NCI-H1417 treated with DMSO at 0.1 percent for 48 hours (cell line): Measurements from ENCODE around the gene PACSIN1.
"Not testable (repeated sequence)": the region's sequence is repeated elsewhere in the genome, so short reads cannot be mapped to it uniquely, and the experiment has no call there.

Experiments used
- DNase-seq: peaks from one replicate; lab custom pipeline; 2025; lab: John Stamatoyannopoulos, UW

Gene PACSIN1

GRCh38 chr6:34485321-34486060 lies 19.6 kb downstream of the PACSIN1 start:
- DNase-seq: no peak

GRCh38 chr6:34486106-34486740 lies 20.3 kb downstream of the PACSIN1 start:
- no peak for DNase-seq

GRCh38 chr6:34486886-34487285 lies 21.0 kb downstream of the PACSIN1 start:
- DNase-seq: not testable (repeated sequence)

- DNase-seq: no peak
Measured at GRCh38 chr6:34487536-34487935, 21.7 kb downstream of the PACSIN1 start.

GRCh38 chr6:34489207-34489805 lies 23.4 kb downstream of the PACSIN1 start:
- DNase-seq: no peak

- DNase-seq: no peak
Measured at GRCh38 chr6:34490390-34491090, 24.7 kb downstream of the PACSIN1 start.

- DNase-seq: no peak
Measured at GRCh38 chr6:34491091-34491430, 25.2 kb downstream of the PACSIN1 start.

GRCh38 chr6:34493344-34493743 lies 27.5 kb downstream of the PACSIN1 start:
- DNase-seq: no peak

- no peak for DNase-seq
Measured at GRCh38 chr6:34494973-34495372, 29.1 kb downstream of the PACSIN1 start.

- peak; percentile 88 for DNase-seq
Measured at GRCh38 chr6:34496103-34496685, 30.3 kb downstream of the PACSIN1 start.

GRCh38 chr6:34497411-34497810 lies 31.5 kb downstream of the PACSIN1 start:
- no peak for DNase-seq

GRCh38 chr6:34506718-34507117 lies 40.8 kb downstream of the PACSIN1 start:
- no peak for DNase-seq

GRCh38 chr6:34508425-34508824 lies 42.5 kb downstream of the PACSIN1 start:
- DNase-seq: no peak

GRCh38 chr6:34509782-34510181 lies 43.9 kb downstream of the PACSIN1 start:
- DNase-seq: no peak

- no peak for DNase-seq
Measured at GRCh38 chr6:34510299-34510698, 44.4 kb downstream of the PACSIN1 start.

GRCh38 chr6:34511214-34511914 lies 45.5 kb downstream of the PACSIN1 start:
- DNase-seq: no peak

GRCh38 chr6:34511915-34512737 lies 46.2 kb downstream of the PACSIN1 start:
- no peak for DNase-seq

GRCh38 chr6:34512738-34513115 lies 46.9 kb downstream of the PACSIN1 start:
- no peak for DNase-seq

- no peak for DNase-seq
Measured at GRCh38 chr6:34513646-34514045, 47.8 kb downstream of the PACSIN1 start.

GRCh38 chr6:34514112-34514511 lies 48.2 kb downstream of the PACSIN1 start:
- no peak for DNase-seq
